Umbilical cord (tissue), 2 donors: Measurements from ENCODE around the gene AHRR. TPM values are rescaled to one million over a fixed set of nuclear protein-coding genes. Genes with fewer than 3 reads are reported as not detected.

ENCODE experiments used
- DNase-seq: peaks from one replicate; pipeline ENCODE4 v3.0.0-alpha.2; 2015; ENCODE audit warnings: low spot score
- total RNA-seq: library from RNA; depleted of rRNA; stranded (reverse); fragments of >200 nt; gene quantifications from one replicate; pipeline ENCODE4 v1.2.3, GENCODE V29; 2014; ENCODE audit warnings: low replicate concordance; ENCODE audit not compliant: insufficient read depth

AHRR gene
- total RNA-seq, 1 donor from 2014 or later: 18.3 TPM

DNA sequence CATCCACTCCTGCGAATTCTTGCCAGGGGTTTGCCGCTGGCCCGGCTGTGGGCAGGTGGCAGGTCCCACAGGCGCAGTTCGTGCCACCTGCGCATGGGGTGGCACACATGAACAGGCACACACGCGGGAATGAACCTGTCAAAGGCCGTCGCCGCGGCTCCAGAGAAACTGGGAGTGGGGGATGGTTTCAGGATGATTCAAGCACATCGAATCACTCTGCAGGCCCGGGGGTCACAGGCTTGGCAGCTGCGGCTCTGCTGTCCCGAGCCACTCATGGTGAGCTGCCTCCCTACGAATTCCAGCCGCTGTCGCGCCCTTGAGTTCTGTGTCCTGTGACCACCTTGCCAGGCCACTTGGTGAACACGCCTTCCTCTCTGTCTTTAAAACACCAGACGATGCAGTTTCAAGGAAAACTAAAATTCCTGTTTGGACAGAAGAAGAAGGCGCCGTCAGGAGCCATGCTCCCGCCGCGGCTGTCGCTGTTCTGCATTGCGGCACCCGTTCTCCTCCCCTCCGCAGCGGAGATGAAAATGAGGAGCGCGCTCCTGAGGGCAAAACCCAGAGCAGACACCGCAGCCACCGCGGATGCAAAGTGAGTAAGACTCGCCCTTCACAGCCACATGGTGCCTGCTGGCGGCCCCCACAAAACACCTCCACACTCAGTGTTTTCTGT lies 106.0 kb downstream of the AHRR start:
- no peak for DNase-seq

DNA sequence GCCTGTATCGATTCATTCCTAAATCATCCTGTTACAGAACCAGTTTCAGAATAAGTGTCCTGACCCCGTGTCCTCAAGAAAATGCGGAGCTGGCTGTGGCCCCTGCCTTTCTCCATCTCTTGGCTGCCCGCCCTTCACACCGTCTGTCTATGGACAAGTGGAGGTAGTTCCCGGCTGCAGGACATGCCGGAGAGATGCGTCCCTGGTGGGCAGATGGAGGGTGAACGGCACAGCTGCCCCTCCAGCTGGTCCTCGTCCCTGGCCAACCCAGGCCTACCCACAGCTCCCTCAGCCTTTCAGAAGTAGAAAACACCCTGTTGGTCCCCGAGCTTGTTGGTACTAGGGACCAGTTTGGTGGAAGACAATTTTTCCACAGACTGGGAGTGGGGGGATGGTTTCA lies 106.7 kb downstream of the AHRR start:
- no peak for DNase-seq

DNA sequence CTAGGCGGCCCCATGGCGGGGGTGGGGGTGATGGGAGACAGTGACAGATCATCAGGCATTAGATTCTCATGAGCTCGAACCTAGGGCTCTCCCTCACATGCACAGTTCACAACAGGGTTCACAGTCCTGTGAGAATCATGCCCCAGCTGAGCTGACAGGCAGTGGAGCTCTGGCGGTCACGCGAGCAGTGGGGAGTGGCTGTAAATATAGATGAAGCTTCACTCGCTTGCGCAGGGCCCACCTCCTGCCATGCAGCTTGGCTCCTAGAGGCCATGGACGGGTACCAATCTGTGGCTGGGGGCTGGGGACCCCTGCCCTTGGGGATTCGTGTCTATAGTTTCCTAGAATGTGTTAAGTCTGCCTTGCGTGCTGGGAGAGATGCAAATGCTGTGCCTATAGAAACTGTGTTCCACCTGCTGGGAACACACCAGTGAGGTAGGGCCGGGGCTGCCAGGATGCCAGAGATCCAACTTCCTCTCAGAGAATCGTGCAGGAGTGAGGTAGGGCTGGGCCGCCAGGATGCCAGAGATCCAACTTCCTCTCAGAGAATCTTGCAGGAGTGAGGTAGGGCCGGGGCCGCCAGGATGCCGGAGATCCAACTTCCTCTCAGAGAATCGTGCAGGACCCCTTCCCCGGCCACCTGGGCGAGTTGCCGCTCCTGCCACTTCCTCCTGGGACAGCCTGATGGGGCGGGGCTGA lies 107.4 kb downstream of the AHRR start:
- no peak for DNase-seq

DNA sequence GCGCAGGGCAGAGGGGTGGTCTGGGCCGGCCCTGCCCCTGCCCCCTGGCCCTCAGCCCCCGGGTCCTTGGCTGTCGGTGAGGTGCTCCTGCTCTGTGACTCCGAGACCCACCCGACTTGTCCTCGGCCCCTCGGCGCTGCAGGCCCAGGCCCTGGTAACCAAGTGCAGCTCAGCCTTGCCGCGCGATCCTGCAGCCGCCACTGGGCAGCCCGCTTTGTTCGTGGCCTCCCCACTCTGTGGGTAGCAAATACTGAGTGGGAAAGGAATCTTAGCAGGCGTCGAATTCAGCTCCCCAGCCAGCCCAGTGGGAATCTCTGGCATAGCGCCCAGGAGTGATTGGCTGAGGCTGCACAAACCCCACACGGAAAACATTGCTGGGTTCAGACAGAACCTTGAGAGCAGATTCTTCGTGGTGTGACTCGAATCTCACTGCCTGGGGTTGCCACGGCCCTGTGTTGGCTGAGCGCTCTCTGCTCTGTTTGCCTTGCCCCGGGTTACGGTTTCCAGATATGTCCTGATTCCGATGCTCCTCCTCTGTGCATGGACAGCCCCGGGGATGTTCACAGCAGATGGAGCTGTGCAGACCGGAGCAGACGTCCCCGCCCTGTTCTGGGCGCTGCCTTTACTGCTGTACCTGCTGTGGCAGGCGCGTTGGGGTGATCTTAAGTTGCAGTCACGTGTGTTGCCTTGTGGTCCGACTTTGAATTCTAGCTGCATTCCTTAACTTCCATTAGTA lies 108.1 kb downstream of the AHRR start:
- DNase-seq: peak; percentile 51

DNA sequence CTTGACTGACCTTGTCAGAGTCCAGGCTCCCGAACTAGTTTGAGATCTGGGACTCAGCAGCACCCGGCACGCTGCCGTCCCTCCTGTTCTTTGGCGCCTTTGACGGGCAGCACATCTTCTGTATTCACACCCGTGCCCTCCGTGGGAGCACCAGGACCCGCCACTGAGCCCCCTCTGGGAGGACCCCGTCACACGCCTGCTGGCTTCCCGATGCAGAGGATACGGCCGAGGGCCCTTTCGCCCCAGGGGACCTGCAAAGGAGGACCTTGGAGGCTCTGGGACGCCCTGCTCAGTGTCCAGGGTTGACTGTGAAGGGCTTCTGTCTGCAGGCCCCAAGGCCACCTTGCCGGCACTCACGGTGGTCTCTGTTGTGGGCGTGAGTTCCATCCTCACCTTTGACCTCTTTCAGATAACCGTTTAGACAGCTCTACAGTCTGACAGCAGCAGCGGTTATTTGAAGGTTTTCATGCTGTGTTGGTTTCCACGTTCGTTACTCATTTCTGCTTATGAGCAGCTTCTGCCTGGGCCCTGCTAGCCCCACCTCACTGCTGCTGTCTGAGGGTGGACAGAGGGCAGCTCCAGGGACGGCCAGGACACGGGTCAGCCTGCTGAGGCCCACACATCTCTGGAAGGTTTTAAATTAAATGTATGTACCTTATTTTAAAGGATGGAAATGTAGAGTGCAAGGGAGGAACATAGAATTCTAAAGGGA lies 108.9 kb downstream of the AHRR start:
- no peak for DNase-seq

DNA sequence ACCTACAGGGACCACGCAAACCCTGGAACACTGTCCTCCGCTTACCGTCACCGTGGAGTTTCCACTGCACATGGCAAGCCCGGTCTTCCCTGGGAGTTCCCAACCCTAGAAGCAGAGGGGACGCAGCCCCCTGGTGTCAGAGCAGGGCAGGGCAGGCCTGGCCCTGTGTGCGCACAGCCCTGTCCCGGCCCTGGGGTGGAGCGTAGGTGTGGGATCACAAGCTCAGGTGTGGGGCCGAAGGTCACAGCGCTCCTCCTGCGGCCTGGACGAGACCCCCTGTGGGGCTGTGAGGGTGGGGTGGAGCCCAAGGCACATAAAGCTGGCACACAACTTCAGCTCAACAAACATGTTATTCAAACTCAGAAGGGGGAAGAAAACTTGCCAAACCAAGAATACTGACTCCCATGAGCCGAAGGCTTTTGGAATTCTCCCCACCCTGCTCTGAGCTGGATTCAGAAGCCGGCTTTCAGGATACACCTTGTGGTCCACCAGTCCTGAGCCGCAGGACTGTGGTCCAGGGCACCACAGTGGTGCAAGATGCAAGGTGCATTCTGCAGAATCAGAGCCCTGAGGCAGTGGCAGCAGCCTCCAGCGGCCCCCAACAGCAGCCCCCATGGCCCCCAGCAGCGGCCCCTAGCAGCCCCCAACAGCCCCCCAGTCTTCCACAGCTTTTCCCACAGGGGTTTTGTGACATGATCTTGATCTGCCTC lies 109.6 kb downstream of the AHRR start:
- no peak for DNase-seq

DNA sequence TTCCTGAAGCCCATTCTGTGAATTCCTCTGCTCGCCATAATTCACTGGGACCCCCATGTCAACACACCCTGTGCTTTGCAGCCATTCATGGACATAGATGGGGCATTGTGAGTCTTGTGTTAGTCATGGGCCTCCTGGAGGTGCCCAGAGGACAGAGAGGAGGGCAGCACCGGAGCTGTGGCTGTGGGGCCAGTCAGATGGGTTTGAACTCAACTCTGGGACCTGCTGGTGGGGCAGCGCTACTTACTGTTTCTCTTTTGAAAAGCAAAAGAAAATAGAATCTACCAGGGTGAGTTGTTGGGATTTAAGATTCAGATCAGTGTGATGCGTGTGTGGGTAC lies 110.2 kb downstream of the AHRR start:
- DNase-seq: no peak

DNA sequence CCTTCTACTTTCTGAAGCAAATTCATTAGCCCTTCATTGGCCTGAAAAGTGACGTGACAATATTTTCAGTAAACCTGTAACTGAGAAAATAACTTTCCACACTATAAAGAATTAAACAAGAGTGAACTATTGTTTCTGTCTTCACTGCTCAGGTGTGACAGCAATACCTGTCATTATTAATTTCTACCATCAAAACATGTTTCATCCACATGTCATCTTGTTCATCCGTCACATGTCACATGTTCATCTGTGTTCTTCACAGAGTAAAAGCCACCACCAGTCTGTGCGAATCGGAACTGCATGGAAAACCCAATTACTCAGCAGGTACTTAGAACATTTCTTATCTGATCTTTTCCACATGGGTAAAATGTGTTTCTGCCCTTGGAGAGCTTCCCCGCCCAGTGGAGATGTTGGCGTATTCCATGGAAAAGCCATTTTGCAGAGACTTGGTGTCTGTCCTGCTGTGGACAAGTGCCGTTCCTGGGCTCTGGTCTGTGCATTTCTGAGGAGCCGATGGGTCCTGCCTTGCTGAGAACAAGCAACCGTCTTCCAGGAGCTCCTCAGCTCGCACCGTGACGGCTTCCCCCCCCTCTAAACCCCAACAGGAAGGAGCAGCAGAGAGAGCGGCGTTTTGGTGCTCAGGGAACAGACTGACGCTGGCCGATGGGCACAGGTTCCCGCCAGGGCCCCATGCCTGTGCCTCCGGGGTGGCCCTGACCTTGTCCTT lies 110.8 kb downstream of the AHRR start:
- DNase-seq: no peak

DNA sequence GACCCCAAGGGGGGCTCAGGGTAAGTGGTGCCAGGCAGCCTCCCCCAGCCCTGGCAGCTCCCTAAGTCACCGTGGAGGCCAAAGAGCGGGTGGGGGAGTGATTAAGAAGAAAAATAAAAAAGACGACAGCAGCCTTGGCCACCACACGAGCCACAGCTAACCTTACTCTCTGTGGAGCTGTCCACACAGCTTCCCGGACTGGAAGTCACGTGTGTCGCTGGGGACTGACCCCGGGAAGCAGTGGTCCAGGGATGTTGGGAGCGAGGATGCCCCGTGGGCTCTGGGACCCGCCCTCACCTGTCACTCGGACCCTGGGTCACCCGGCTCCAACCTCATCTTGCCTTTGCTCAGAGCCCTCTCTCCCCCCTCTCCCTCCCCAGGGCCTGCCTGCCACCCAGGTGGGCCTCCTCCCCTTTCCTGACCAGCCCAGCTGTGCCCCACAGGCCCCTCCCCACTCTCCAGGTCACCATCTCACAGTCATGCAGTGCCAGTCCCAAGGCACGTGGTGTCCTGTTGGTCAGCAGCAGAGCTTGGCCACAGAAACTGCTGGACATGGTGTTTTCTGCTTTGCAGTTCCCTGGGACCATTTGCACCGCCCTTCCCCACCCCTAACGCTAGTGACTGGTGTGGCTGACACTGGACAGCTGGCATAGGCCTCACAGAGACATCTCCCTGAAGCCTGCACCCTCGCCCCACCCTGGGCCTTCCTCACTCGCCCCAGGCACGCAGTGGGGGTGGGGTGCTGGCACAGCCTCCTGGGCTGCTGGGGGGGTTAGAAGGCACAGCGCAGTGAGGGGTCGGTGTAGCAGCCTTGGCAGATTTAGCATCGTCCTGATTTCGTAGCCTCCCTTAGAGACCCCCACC lies 111.6 kb downstream of the AHRR start:
- no peak for DNase-seq

DNA sequence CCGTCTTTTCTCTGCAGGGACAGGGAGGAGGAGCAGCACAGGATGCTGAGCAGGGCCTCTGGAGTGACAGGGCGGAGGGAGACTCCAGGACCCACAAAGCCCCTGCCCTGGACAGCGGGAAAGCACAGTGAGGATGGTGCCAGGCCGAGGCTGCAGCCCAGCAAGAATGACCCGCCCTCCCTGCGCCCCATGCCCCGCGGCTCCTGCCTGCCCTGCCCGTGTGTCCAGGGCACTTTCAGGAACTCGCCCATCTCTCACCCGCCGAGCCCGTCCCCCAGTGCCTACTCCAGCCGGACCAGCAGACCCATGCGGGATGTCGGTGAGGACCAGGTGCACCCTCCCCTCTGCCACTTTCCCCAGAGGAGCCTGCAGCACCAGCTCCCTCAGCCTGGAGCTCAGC lies 112.3 kb downstream of the AHRR start:
- no peak for DNase-seq

DNA sequence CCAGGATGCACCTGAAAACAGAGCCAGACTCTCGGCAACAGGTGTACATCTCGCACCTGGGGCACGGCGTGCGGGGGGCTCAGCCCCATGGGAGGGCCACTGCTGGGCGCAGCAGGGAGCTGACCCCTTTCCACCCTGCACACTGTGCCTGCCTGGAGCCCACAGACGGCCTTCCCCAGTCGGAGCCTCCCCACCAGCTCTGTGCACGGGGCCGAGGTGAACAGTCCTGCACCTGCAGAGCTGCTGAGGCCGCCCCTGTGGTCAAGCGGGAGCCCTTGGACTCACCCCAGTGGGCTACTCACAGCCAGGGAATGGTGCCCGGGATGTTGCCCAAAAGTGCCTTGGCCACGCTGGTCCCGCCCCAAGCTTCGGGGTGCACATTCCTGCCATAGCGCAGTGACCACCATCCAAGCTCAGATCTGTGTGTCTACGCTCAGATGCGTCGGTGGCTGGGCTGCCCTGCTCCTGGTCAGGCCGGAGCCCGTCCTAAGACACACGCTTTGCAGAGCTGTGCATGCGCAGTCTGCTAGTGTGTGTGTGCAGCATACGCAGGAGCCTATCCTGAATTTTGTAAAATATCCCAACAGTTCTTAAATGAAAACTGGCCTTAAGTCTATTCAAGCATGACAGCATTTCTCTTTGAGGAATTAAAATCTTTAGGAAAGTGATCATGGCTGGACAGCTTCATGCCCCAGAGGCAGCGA lies 113.1 kb downstream of the AHRR start:
- DNase-seq: no peak

DNA sequence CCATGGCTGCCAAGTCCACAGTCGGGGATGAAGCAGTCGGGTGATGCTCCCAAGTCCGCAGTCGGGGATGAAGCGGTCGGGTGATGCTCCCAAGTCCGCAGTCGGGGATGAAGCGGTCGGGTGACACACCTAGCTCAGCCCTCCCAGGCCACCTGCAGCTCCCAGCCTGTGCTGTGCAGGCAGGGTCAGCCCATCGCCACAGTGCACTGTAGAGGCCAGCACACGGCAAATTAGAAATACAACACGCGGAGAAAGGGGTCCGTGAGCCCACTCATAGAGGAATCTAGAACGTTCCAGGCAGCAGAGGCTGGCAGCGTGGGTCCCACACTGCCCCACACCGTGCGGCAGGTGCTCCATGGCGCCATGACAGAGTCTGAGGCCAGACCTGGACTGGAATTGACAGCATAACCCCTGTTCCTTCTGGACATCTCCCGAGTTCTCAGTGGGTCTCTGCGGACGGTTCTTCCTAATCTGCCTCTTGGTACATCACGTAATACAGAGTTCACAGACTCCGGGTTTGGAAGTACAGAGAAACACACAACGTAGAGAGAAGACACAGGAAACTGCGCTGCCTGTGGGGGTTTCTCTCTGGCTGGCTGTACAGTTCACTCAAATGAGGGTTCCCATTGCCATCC lies 113.8 kb downstream of the AHRR start:
- no peak for DNase-seq

DNA sequence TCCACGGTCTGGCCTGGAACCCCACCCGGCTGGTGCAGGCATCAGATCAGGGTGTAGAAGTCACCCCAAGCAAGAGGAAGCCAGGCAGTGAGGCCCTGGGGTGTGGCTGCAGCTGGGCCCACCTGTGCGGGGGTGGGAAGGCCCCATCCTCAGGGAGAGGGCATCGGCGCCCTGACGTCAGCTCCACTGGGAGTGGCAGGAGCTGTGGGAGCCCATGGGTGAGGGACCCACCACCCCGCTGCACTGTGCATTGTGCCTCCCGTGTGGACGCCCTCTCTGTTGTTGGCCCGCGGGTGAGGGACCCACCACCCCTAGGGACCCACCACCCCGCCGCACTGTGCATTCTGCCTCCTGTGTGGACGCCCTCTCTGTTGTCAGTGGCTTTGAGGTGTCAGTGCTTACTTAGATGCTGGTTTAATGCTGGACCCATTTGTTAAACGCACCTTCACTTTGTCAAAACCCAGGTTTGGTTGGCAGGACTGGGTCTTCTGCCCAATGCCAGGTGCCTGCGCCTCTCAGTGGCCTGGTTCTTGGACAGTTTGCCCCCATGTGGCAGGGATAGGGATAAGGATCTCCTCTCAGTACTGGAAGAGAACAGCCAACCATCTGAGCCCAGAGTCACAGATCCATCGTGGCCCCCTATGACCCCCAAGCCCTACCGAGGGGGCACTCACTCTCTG lies 114.6 kb downstream of the AHRR start:
- no peak for DNase-seq

DNA sequence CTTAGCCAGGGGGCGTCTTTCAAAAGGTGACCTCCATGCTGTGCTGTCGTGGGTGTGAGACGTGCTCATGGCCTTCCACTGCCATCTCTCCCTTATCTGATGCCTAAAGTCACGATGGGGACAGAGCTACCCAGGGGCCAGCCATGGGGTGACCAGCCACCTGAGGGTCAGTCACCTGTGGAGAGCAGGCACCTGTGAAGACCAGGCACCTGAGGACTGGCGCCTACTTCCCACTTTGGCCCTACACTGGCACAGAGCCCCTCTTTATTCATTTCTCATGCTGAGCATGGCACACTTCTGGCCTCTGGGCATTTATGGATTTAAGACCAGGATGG lies 115.1 kb downstream of the AHRR start:
- DNase-seq: no peak

DNA sequence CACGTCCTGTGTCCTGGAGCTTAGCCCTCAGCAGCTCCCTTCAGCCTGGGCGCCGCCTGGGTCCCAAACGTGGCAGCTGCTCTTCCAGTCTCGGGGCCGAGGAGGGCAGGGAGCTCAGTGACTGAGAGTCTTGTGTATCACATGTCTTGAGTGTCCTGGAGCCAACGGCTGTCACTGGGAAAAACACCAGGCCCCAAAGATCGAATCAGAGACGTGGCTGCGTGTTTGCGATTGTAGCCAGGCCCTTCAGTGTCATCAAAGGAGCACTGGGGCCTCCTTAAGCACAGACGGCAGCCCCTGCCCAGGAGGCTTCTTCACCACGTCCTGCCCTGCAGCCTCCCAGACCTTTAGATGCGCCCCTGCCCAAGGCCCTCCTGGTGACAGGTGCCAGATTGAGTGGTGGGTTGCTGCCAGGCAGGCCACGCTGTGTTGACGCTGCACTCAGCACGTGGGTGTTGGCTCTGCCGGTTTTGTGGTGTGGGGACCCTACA lies 115.8 kb downstream of the AHRR start:
- DNase-seq: peak; percentile 77

DNA sequence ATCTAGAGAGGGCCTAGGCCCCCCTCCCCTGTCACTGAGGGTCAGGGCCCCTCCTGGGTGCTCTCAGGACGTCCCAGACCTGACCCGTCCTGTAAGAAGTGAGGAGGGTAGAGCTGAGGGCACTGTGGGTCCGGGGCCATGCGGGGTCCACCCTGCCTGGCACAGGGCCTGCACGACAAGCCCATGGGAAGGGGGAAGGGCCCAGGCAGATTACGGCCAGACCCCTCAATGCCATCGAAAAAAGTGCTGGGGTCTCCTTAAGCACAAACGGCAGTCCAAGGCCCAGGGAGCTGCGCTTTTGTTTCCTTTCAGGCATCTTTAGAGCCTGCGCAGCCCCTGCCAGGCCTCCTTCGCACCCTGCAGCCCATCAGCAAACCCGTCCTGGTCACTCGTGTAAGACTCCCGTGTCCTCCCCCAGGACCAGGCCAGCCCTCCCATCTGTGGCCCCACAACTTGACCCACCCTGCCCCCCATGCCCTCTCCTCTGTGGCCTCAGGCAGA lies 117.0 kb downstream of the AHRR start:
- no peak for DNase-seq

DNA sequence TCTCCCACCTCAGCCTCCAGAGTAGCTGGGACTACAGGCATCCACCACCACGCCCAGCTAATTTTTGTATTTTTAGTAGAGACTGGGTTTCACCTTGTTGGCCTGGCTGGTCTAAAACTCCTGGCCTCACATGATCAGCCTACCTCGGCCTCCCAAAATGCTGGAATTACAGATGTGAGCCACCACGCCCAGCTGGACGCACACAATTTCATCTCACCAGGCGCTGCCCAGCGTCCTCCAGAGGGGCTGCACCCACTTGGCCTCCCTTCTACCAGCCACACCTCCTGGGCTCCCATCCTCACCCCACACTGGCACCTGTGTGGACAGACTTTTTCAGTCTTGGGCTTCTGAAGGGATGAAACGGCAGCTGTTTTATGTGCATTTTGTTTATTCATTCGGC lies 117.7 kb downstream of the AHRR start:
- DNase-seq: no peak

DNA sequence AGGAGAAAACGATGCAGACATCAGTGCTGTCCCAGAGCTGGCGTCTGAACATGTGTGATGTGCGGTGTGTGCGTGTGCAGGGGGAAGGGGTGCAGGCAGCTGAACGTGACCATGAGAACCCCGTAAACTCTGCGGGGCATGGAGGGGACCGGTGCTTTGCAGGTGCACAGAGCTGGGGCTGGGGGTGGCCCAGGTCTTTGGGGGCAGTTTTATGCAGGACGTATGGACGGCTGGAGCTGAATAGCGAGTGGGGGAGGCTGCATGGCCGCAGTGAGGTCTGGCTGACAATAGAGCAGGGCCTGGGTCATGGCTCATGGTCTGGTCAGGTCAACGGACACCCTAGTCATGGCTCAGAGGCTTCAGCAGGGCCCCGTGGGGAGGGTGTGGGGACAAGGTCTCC lies 118.1 kb downstream of the AHRR start:
- no peak for DNase-seq
